GM19463 (cell line): ENCODE measurements around the gene MAP4K4.

ENCODE experiments used
- ATAC-seq: cut with Tn5 transposase; IDR thresholded peaks from one replicate; pipeline ENCODE4 v1.9.1; 2021; ENCODE audit warnings: mild to moderate bottlenecking, moderate library complexity; ENCODE audit not compliant: unreplicated experiment

The MAP4K4 gene

GRCh38 chr2:101831351-101831865 is 133.9 kb downstream of the MAP4K4 start:
- ATAC-seq, result peak; percentile 69

GRCh38 chr2:101832114-101832513 is 134.6 kb downstream of the MAP4K4 start:
- ATAC-seq, result no peak

GRCh38 chr2:101833890-101834523 is 136.5 kb downstream of the MAP4K4 start:
- no peak for ATAC-seq

- ATAC-seq, result no peak
Measured at GRCh38 chr2:101837354-101837753, 139.8 kb downstream of the MAP4K4 start.

- no peak for ATAC-seq
Measured at GRCh38 chr2:101841679-101842327, 144.3 kb downstream of the MAP4K4 start.

GRCh38 chr2:101842471-101842870 is 145.0 kb downstream of the MAP4K4 start:
- no peak for ATAC-seq

- no peak for ATAC-seq
Measured at GRCh38 chr2:101843048-101843447, 145.5 kb downstream of the MAP4K4 start.

- ATAC-seq, result no peak
Measured at GRCh38 chr2:101843471-101843870, 146.0 kb downstream of the MAP4K4 start.

- no peak for ATAC-seq
Measured at GRCh38 chr2:101844055-101844635, 146.6 kb downstream of the MAP4K4 start.

- ATAC-seq, result no peak
Measured at GRCh38 chr2:101846973-101847372, 149.5 kb downstream of the MAP4K4 start.

- no peak for ATAC-seq
Measured at GRCh38 chr2:101847661-101848339, 150.3 kb downstream of the MAP4K4 start.

GRCh38 chr2:101848769-101849410 is 151.4 kb downstream of the MAP4K4 start:
- ATAC-seq, result no peak

- ATAC-seq, result no peak
Measured at GRCh38 chr2:101850450-101850849, 152.9 kb downstream of the MAP4K4 start.

GRCh38 chr2:101850991-101851390 is 153.5 kb downstream of the MAP4K4 start:
- ATAC-seq, result no peak

GRCh38 chr2:101852824-101853223 is 155.3 kb downstream of the MAP4K4 start:
- no peak for ATAC-seq

GRCh38 chr2:101854877-101855276 is 157.4 kb downstream of the MAP4K4 start:
- ATAC-seq, result no peak

GRCh38 chr2:101855776-101856175 is 158.3 kb downstream of the MAP4K4 start:
- no peak for ATAC-seq

- no peak for ATAC-seq
Measured at GRCh38 chr2:101858246-101858645, 160.7 kb downstream of the MAP4K4 start.

GRCh38 chr2:101858910-101859309 is 161.4 kb downstream of the MAP4K4 start:
- no peak for ATAC-seq

GRCh38 chr2:101859604-101860003 is 162.1 kb downstream of the MAP4K4 start:
- no peak for ATAC-seq

- ATAC-seq, result no peak
Measured at GRCh38 chr2:101860157-101860556, 162.7 kb downstream of the MAP4K4 start.
